Brain microvascular endothelial cell (primary cell): Measurements from ENCODE around the gene PYCR2.

ENCODE experiments used
- DNase-seq: peaks from one replicate; pipeline ENCODE4 v3.0.0-alpha.2; 2020
- H3K27ac ChIP-seq: fragments of 250-450 bp; sonication (Bioruptor Pico); 2 replicates; pipeline ENCODE4 v1.5.1; 2020; ENCODE audit warnings: mild to moderate bottlenecking, moderate library complexity
- H3K27me3 ChIP-seq: fragments of 250-450 bp; sonication (Bioruptor Pico); replicated peaks from 2 replicates; pipeline ENCODE4 v1.5.1; 2020; ENCODE audit warnings: mild to moderate bottlenecking
- H3K36me3 ChIP-seq: fragments of 250-450 bp; sonication (Bioruptor Pico); replicated peaks from 2 replicates; pipeline ENCODE4 v1.5.1; 2020; ENCODE audit warnings: mild to moderate bottlenecking
- H3K4me3 ChIP-seq: 2 replicates; pipeline ENCODE4 v1.5.1; 2011; ENCODE audit warnings: low read depth, mild to moderate bottlenecking, control low read depth, low read length, moderate library complexity
- in situ Hi-C: cut with HindIII; loops from 2 replicates; pipeline ENCODE4 v1.10.0; 2017; ENCODE audit warnings: low sequenced_read_pairs, low pct_ligation_motif_present
- TF ChIP-seq, protein P1 (sequence below): IDR thresholded peaks from 2 replicates; pipeline ENCODE4 v1.5.1; 2011; ENCODE audit warnings: low read depth, mild to moderate bottlenecking, moderate library complexity, low read length, control low read depth, inconsistent platforms; ENCODE audit errors: missing control alignments

Gene PYCR2

DNA sequence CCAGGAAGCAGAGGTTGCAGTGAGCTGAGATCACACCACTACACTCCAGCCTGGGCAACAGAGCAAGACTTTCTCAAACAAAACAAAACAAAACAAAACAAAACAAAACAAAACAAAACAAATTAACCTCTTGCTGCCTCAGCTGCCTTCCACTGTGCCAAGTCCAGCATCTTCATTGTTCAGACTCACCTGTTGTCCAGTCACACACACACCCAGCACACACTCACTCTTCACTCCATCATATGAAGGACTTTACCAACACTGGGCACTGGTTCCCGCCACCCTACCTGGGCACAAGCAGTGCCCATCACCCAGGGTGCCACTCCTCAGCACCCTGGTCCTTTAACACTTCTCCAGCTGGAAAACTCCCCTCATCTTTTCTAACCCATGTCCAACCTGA lies 14.6 kb downstream of the PYCR2 start:
- H3K27ac ChIP-seq, result no peak overlapping the region

DNA sequence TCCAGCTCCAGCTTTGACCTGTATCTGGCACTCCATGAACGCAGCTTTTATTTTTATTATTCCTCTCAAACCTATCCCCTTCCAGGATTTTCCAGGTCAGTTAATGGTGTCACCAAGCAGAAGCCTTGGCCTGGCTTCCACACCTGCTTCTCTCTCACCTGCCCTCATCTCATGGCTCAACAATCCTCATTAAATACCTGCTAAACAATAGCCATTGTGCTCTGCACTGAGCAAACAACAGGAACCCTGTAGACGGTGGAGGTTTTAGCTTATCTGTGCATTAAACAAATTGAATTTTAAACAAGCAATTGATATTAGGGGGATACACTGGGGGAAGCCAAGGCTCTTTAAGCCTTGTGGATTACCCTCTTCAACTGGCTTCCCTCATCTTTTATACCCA lies 15.3 kb downstream of the PYCR2 start:
- Histone ChIP-seq H3K27ac (no peak overlapping the region), H3K27me3 (no peaks in the 10 kb centered on the region), H3K36me3 (no peaks in the 10 kb centered on the region), H3K4me3 (no peak overlapping the region)
- in situ Hi-C loops, result no loop called here
- DNase-seq, result no peak
- TF ChIP-seq, protein P1, sequence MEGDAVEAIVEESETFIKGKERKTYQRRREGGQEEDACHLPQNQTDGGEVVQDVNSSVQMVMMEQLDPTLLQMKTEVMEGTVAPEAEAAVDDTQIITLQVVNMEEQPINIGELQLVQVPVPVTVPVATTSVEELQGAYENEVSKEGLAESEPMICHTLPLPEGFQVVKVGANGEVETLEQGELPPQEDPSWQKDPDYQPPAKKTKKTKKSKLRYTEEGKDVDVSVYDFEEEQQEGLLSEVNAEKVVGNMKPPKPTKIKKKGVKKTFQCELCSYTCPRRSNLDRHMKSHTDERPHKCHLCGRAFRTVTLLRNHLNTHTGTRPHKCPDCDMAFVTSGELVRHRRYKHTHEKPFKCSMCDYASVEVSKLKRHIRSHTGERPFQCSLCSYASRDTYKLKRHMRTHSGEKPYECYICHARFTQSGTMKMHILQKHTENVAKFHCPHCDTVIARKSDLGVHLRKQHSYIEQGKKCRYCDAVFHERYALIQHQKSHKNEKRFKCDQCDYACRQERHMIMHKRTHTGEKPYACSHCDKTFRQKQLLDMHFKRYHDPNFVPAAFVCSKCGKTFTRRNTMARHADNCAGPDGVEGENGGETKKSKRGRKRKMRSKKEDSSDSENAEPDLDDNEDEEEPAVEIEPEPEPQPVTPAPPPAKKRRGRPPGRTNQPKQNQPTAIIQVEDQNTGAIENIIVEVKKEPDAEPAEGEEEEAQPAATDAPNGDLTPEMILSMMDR, result no peak

More for the DNA sequence above, 14.6 kb downstream of the PYCR2 start:
- in situ Hi-C loops, result no loop called here
- TF ChIP-seq, protein P1, result no peak
- Histone ChIP-seq H3K36me3 (no peaks in the 10 kb centered on the region), H3K27me3 (no peaks in the 10 kb centered on the region), H3K4me3 (no peak overlapping the region)
- no peak for DNase-seq

DNA sequence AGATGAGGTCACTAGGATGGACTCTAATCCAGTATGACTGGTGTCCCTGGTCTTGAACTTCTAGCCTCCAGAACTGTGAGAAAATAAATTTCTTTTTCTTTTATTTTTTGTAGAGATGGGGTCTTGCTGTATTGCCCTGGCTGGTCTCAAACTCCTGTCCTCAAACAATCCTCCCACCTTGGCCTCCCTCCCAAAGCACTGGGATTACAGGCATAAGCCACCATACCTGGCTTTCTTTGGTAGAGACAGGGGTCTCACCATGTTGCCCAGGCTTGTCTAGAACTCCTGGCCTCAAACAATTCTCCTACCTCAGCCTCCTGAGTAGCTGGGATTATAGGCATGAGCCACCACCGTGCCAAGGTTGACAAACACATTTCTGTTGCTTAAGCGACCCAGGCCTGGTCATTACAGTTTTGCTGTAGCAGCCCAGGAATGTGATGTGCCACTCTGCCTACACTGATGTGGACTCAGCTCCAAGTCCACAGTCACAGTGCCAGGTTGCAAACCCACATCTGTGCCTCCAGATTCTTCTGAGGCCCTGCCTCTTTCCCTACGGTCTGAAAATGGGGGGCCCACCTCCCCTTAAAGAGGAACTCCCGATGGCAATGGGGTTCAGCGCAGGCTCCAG lies 15.9 kb downstream of the PYCR2 start:
- in situ Hi-C loops, result no loop called here
- no peaks in the 10 kb centered on the region for H3K27me3 ChIP-seq

DNA sequence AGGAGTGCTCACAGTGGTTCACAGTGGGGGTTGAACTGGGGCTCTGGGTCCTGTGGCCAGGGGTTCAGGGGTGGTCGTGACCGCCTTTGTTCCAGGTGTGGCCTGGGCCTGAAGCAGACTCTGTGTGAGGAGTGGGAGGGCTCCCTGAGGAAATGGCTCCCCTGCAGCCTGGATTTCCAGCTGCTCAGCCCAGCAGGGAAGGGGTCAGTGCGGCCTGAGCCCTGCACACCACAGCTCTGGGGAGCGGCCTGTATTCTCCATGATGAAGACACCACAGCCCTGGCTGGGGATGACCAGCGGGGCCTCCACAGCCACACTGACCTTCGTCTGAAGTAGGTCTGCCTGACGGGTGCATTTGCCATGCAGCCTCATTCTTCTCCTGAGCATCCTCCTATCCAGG lies 16.7 kb downstream of the PYCR2 start:
- Histone ChIP-seq H3K4me3 (no peak overlapping the region), H3K36me3 (no peaks in the 10 kb centered on the region), H3K27me3 (no peaks in the 10 kb centered on the region), H3K27ac (no peak overlapping the region)
- DNase-seq, result no peak
- in situ Hi-C loops, result no loop called here
- TF ChIP-seq, protein P1, result no peak

More for the DNA sequence above, 15.9 kb downstream of the PYCR2 start:
- no peak for DNase-seq
- TF ChIP-seq, protein P1, result no peak
- Histone ChIP-seq H3K4me3 (no peak overlapping the region), H3K36me3 (no peaks in the 10 kb centered on the region), H3K27ac (no peak overlapping the region)

DNA sequence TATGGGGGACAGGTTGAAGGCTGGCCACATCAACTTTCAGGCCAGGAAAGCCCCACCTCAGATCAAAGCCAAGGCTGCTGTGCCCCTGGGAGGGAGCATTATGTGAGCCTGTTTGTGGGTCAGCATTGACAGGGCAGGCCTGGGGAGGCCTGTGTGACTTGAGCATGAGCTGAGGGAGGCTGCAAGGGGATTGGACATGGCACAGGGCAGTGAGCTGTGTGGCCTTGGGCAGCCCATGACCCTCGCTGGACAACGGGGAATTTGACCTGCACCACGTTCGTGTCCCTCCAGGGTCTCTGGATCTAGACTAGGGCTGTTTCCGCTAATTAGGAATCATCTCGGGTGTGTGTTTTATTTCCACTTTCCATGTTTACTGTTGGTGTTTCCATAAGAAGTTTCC lies 17.6 kb downstream of the PYCR2 start:
- Histone ChIP-seq H3K4me3 (no peak overlapping the region), H3K36me3 (no peaks in the 10 kb centered on the region), H3K27me3 (no peaks in the 10 kb centered on the region), H3K27ac (no peak overlapping the region)
- TF ChIP-seq, protein P1, result no peak
- in situ Hi-C loops, result no loop called here
- DNase-seq, result no peak

DNA sequence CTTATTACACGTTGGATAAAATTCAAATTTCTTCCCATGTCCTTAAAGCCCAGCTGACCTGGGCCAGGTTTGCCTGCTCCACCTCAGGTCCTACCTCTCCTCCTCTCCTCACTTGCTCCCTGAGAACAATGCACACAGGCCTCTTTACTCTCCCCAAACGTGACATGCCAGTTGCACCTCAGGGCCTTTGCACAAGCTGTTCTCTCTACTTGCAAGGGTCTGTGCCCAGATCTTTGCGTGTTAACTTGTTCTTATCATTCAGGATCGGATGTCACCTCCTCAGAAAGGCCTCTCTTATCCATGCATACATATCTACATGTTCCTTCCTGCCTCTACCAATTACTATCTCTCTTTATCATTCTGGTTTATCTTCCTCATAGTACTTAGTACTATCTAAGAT lies 20.4 kb downstream of the PYCR2 start:
- DNase-seq, result no peak
- Histone ChIP-seq H3K27ac (no peak overlapping the region), H3K36me3 (no peaks in the 10 kb centered on the region), H3K4me3 (no peak overlapping the region), H3K27me3 (no peaks in the 10 kb centered on the region)
- in situ Hi-C loops, result no loop called here
- TF ChIP-seq, protein P1, result no peak
